GM12875 (cell line): ENCODE measurements around the gene SLC22A16.

Source experiments
- H3K4me3 ChIP-seq: one replicate; pipeline ENCODE4 v1.5.1; 2011; ENCODE audit warnings: low read depth, low read length, control low read depth
- TF ChIP-seq, protein P1 (sequence below): IDR thresholded peaks from 2 replicates; pipeline ENCODE4 v1.5.1; 2011; ENCODE audit warnings: low read depth, mild to moderate bottlenecking, control low read depth, inconsistent platforms, low read length, moderate library complexity, borderline replicate concordance; ENCODE audit not compliant: insufficient read depth

The SLC22A16 gene

DNA sequence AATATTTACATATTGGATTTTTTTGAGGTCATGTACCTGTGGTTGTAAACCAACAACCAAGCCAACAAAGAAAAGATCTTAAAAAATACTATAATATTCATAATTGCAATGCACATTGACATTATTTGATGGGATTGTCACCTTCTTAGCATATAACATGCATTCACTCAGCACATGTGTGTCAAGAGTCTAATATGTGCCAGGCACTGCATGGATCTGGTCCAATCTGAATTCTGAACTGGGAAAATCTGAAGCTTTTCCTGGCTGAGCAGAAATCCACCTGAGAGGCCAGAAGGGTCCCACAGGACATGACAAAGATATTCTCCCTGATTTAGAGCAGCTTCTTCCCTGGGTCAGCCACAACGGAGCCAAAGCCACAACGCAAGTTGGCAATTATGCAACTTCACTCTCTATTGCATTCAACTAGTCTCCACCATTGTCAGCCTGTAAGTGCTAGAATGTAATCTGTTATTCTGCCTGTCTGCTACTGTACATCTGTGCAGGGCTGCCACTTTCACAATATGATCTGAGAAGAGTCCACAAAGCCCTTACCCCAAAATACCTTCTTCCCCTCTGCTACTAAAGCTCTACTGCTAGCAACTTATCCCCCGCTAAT lies 44.0 kb downstream of the SLC22A16 start:
- no peak overlapping the region for H3K4me3 ChIP-seq
- TF ChIP-seq, protein P1, sequence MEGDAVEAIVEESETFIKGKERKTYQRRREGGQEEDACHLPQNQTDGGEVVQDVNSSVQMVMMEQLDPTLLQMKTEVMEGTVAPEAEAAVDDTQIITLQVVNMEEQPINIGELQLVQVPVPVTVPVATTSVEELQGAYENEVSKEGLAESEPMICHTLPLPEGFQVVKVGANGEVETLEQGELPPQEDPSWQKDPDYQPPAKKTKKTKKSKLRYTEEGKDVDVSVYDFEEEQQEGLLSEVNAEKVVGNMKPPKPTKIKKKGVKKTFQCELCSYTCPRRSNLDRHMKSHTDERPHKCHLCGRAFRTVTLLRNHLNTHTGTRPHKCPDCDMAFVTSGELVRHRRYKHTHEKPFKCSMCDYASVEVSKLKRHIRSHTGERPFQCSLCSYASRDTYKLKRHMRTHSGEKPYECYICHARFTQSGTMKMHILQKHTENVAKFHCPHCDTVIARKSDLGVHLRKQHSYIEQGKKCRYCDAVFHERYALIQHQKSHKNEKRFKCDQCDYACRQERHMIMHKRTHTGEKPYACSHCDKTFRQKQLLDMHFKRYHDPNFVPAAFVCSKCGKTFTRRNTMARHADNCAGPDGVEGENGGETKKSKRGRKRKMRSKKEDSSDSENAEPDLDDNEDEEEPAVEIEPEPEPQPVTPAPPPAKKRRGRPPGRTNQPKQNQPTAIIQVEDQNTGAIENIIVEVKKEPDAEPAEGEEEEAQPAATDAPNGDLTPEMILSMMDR, result no peak

DNA sequence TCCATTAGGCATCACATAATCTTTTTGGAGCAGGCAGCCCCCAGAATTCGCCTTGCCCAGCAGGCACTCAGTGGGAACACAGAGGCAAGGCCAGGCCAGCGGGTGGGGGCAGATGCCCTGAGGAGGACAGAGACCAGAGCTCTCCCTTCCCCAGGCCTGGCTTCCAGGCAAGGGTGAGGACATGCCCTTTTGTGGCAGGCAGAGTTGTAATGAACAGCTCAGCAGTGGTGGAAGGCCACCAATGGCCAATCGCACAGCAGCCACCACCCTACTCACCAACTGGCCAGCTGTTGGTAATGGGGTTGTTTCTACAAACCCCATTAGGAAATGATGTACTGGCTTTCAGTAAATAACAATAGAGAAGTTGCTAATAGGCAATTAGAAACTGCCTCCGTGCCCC lies 45.7 kb downstream of the SLC22A16 start:
- TF ChIP-seq, protein P1, result no peak
- H3K4me3 ChIP-seq, result no peak overlapping the region

- no peak overlapping the region for H3K4me3 ChIP-seq
- TF ChIP-seq, protein P1, result no peak
These were observed 46.2 kb downstream of the SLC22A16 start for GRCh38 chr6:110430236-110430635.

GRCh38 chr6:110428153-110428552 lies 48.3 kb downstream of the SLC22A16 start:
- H3K4me3 ChIP-seq, result no peak overlapping the region
- TF ChIP-seq, protein P1, result no peak

DNA sequence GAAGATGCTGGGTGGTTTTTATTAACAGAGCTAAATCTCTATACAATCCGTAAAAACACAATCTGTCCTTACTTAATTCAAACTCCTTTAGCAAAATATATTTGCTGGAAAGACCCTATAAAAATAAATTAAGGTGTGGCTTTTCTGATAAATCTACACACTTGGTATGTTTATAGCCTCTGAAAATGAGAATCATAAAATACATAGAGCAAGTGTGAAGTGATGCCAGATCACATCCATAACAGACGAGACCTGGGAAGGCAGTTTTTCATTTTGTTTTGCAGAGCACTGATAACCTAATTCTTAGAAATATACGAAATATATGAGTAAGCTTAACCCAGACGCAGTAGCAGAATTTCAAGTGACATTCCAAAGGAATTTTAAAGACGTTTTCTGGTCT lies 50.6 kb downstream of the SLC22A16 start:
- H3K4me3 ChIP-seq, result no peak overlapping the region
- TF ChIP-seq, protein P1, result no peak

DNA sequence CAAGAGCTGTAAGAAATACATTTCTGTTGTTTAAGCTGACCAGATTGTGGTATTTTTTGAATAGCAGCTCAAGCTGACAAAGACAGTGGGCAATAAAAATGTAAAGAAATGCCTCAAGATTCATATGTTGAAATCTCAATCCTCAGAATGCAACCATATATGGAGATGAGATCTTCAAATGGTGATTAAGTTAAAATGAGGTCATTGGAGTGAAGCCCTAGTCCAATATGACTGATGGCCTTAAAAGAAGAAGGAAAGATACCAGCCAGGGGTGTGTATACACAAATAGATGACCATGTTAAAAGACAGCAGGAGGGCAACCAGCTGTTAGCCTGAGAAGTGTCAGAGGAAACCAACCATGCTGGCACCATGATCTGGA lies 54.0 kb downstream of the SLC22A16 start:
- no peak overlapping the region for H3K4me3 ChIP-seq
- TF ChIP-seq, protein P1, result no peak

DNA sequence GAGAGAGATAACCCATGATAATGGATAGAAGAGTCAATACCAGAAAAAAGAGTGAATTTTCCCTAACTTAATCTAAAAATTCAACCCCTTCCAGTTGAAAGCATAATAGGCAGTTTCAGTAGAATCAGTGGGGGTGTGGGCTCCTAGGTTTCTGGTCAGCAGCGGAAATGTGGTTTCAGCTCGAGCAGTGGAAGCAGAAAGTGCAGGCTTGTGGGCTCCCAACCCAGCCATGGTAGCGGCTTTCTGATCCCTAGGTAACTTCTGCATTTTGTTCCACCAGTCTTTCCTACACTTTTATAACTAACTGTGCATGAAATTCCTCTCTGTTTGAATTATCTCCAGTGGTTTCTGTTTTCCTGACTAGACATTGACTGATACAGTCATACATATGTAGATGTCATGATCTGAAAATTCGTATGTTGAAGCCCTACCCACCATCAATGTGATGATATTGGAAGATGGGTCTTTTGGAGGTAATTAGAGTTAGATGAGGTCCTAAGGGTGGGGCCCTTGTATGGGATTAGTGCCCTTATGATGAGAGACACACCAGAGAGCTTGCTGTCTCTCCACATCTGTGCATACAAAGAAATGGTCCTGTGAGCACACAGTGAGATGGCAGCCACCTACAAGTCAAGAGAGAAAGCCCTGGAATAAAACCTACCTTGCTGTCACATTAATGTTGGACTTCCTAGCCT lies 54.5 kb downstream of the SLC22A16 start:
- H3K4me3 ChIP-seq, result no peak overlapping the region
- TF ChIP-seq, protein P1, result no peak
